SK-N-SH (cell line): ENCODE measurements around the gene SLC1A7. TPM values are rescaled to one million over a fixed set of nuclear protein-coding genes. Genes with fewer than 3 reads are reported as not detected.
A peak's percentile ranks its signal among the peaks of the same experiment; 100 is the strongest.

Source experiments
- CTCF ChIA-PET: fragments of 300-600, 350-600 bp; formaldehyde crosslinking; extraction: SDS; loops from one replicate; lab custom pipeline; 2021; lab: Yijun Ruan, JAX
- POLR2A ChIA-PET: fragments of 350-600 bp; sonication (Branson Sonifier 250); formaldehyde crosslinking; extraction: SDS; loops from one replicate; lab custom pipeline; 2020; ENCODE audit warnings: antibody characterized with exemption, inconsistent platforms; lab: Yijun Ruan, JAX
- DNase-seq: peaks from one replicate; pipeline ENCODE4 v3.0.0; 2012
- H2AFZ ChIP-seq: fragments of 200-600 bp; sonication (generic); 2 replicates; pipeline ENCODE4 v1.8.1; 2016; ENCODE audit warnings: antibody characterized with exemption, mild to moderate bottlenecking, low read depth
- H3F3A ChIP-seq: fragments of 200-600 bp; sonication (generic); replicated peaks from 2 replicates; pipeline ENCODE3; 2016; ENCODE audit warnings: antibody characterized with exemption, mild to moderate bottlenecking; ENCODE audit not compliant: insufficient read depth
- H3K27ac ChIP-seq, 2 experiments: fragments of 200-500 bp in 1 of 2; fragments of 200-600 bp in 1 of 2; sonication (Bioruptor generic) in 1 of 2; sonication (generic), shearing (Covaris generic) in 1 of 2; 2 replicates each; pipeline versions ENCODE4 v1.5.1 to v1.6.1; 2014 to 2016; ENCODE audit warnings: low read depth in 2 of 2, inconsistent platforms in 1 of 2, low read length in 1 of 2, mild to moderate bottlenecking in 1 of 2, mixed read lengths in 1 of 2
- H3K27me3 ChIP-seq: fragments of 200-600 bp; sonication (generic), shearing (Covaris generic); 2 replicates; pipeline ENCODE4 v1.6.1; 2016; ENCODE audit warnings: mixed run types; ENCODE audit not compliant: insufficient read depth
- H3K36me3 ChIP-seq, 2 experiments: fragments of 200-500 bp in 1 of 2; fragments of 200-600 bp in 1 of 2; sonication (Bioruptor generic) in 1 of 2; sonication (generic) in 1 of 2; replicated peaks in 1 of 2; 2 replicates each; pipeline versions ENCODE3 to v1.5.1; 2014 to 2016; ENCODE audit warnings: low read length in 1 of 2, mild to moderate bottlenecking in 1 of 2; ENCODE audit not compliant: insufficient read depth in 2 of 2, control insufficient read depth in 1 of 2
- H3K4me1 ChIP-seq, 2 experiments: fragments of 200-500 bp in 1 of 2; fragments of 200-600 bp in 1 of 2; sonication (Bioruptor generic) in 1 of 2; sonication (generic), shearing (Covaris generic) in 1 of 2; 2 replicates each; pipeline versions ENCODE4 v1.5.1 to v1.6.1; 2014 to 2016; ENCODE audit warnings: low read depth in 1 of 2, low read length in 1 of 2, mixed run types in 1 of 2; ENCODE audit not compliant: insufficient read depth in 2 of 2, control insufficient read depth in 1 of 2
- H3K4me2 ChIP-seq: fragments of 200-600 bp; sonication (generic), shearing (Covaris generic); 2 replicates; pipeline ENCODE4 v1.6.1; 2017; ENCODE audit warnings: mixed run types
- H3K4me3 ChIP-seq, 2 experiments: fragments of 200-500 bp in 1 of 2; fragments of 200-600 bp in 1 of 2; sonication (Bioruptor generic) in 1 of 2; sonication (generic), shearing (Covaris generic) in 1 of 2; 2 replicates each; pipeline versions ENCODE4 v1.5.1 to v1.8.1; 2014 to 2016; ENCODE audit warnings: low read depth in 2 of 2, inconsistent platforms in 1 of 2, low read length in 1 of 2, mild to moderate bottlenecking in 1 of 2, mixed read lengths in 1 of 2, moderate library complexity in 1 of 2
- H3K79me2 ChIP-seq: fragments of 200-600 bp; sonication (generic); 2 replicates; pipeline ENCODE4 v1.8.1; 2017; ENCODE audit warnings: mild to moderate bottlenecking; ENCODE audit not compliant: insufficient read depth
- H3K9ac ChIP-seq: fragments of 200-600 bp; sonication (generic); 2 replicates; pipeline ENCODE4 v1.6.1; 2017; ENCODE audit warnings: mixed run types
- H3K9me2 ChIP-seq: fragments of 200-600 bp; sonication (generic); 2 replicates; pipeline ENCODE4 v1.6.1; 2017; ENCODE audit warnings: mixed run types
- H3K9me3 ChIP-seq: fragments of 200-600 bp; sonication (generic); 2 replicates; pipeline ENCODE4 v1.6.1; 2017; ENCODE audit warnings: mixed run types, mild to moderate bottlenecking, moderate library complexity
- H4K20me1 ChIP-seq: fragments of 200-600 bp; sonication (generic); 2 replicates; pipeline ENCODE4 v1.6.1; 2017; ENCODE audit warnings: mild to moderate bottlenecking, mixed run types; ENCODE audit not compliant: insufficient read depth
- CHD2 ChIP-seq: fragments of 150-350 bp; IDR thresholded peaks from 2 replicates; pipeline ENCODE4 v1.6.1; 2018; ENCODE audit warnings: low read length; ENCODE audit not compliant: partially characterized antibody
- CTCF ChIP-seq: fragments of 200-600 bp; sonication (generic); IDR thresholded peaks from 2 replicates; pipeline ENCODE4 v1.6.1; 2017; ENCODE audit warnings: antibody characterized with exemption, mild to moderate bottlenecking, moderate library complexity
- ELF1 ChIP-seq: IDR thresholded peaks from 2 replicates; pipeline ENCODE4 v1.4.0; 2012
- EP300 ChIP-seq, 2 experiments: IDR thresholded peaks; 2 replicates each; pipeline versions ENCODE4 v1.4.0 to v1.6.1; 2012; ENCODE audit warnings: borderline replicate concordance in 1 of 2, low read depth in 1 of 2, low read length in 1 of 2
- EZH2phosphoT487 ChIP-seq: fragments of 200-600 bp; sonication (generic); IDR thresholded peaks from 2 replicates; pipeline ENCODE4 v1.6.1; 2017; ENCODE audit warnings: low read depth, mixed run types, mild to moderate bottlenecking, antibody characterized with exemption, moderate library complexity, borderline replicate concordance
- FOXJ3 ChIP-seq: sonication (generic); formaldehyde crosslinking; IDR thresholded peaks from 2 replicates; pipeline ENCODE4 v1.5.1; 2020; ENCODE audit warnings: mild to moderate bottlenecking, missing genetic modification reagents
- FOXM1 ChIP-seq: IDR thresholded peaks from 2 replicates; pipeline ENCODE4 v1.4.0; 2012; ENCODE audit warnings: low read depth, mild to moderate bottlenecking
- IRF3 ChIP-seq: fragments of 150-350 bp; IDR thresholded peaks from 2 replicates; pipeline ENCODE4 v1.6.1; 2016; ENCODE audit warnings: mild to moderate bottlenecking, low read depth, low read length
- MEF2A ChIP-seq: IDR thresholded peaks from 2 replicates; pipeline ENCODE4 v1.4.0; 2012; ENCODE audit warnings: low read depth, borderline replicate concordance
- NRF1 ChIP-seq: IDR thresholded peaks from 2 replicates; pipeline ENCODE4 v1.6.1; 2012; ENCODE audit warnings: low read depth, mild to moderate bottlenecking, low read length
- RAD21 ChIP-seq: IDR thresholded peaks from 2 replicates; pipeline ENCODE4 v1.6.1; 2012; ENCODE audit warnings: mild to moderate bottlenecking, low read length
- SMC3 ChIP-seq: IDR thresholded peaks from 2 replicates; pipeline ENCODE4 v1.6.1; 2012; ENCODE audit warnings: low read depth, low read length, improper control_type of control experiment
- TEAD4 ChIP-seq: IDR thresholded peaks from 2 replicates; pipeline ENCODE4 v1.4.0; 2012; ENCODE audit warnings: mild to moderate bottlenecking, borderline replicate concordance; ENCODE audit not compliant: insufficient read depth
- USF2 ChIP-seq: fragments of 150-350 bp; IDR thresholded peaks from 2 replicates; pipeline ENCODE4 v1.6.1; 2017; ENCODE audit warnings: antibody characterized with exemption, low read length, low read depth, borderline replicate concordance
- WGBS: methylation state at CpG from one replicate; pipeline ENCODE4 v1.1.6; 2017; ENCODE audit warnings: low lambda C conversion rate; 5-methylcytosine and 5-hydroxymethylcytosine counted together
- polyA plus RNA-seq, 3 experiments: library from polyadenylated mRNA; depleted of rRNA; stranded (reverse); fragments of >200 nt; gene quantifications; 2 replicates each; pipeline ENCODE4 v1.2.3, GENCODE V29; 2012
- TF ChIP-seq, protein P1 (sequence below): IDR thresholded peaks from 2 replicates; pipeline ENCODE4 v1.4.0; 2012; ENCODE audit warnings: low read depth
- TF ChIP-seq, protein P2 (sequence below): IDR thresholded peaks from 2 replicates; pipeline ENCODE4; 2012
- TF ChIP-seq, protein P3 (sequence below): IDR thresholded peaks from 2 replicates; pipeline ENCODE4 v1.4.0; 2012; ENCODE audit warnings: low read depth, borderline replicate concordance

SLC1A7 gene
- polyA plus RNA-seq, 1 of the 3 experiments (the other 2 are of a cell fraction): not detected

- WGBS: 76% methylated on average over 5 of the region's 9 CpGs
- peaks cover 5 to 39% of the 10 kb centered on the region in 2 experiments; a peak in 3 of 4 replicates for H3K4me1 ChIP-seq
- H3F3A ChIP-seq: no peaks in the 10 kb centered on the region
- H4K20me1 ChIP-seq: no peaks in the 10 kb centered on the region
- CTCF ChIA-PET: interaction anchor here (0.6 kb wide), 1 partner anchor 1049 kb away, joined by 3 read pairs; no protein-coding TSS in a partner anchor
- H3K27me3 ChIP-seq: no peaks in the 10 kb centered on the region
- peak; percentile 47 for DNase-seq
- H2AFZ ChIP-seq: peak overlapping the region; percentile 29; the same call in 1 of the 2 replicates
- no peaks in the 10 kb centered on the region for H3K9me2 ChIP-seq
- H3K4me3 ChIP-seq: no peak overlapping the region
- H3K27ac ChIP-seq: no peak overlapping the region
- H3K9me3 ChIP-seq: no peaks in the 10 kb centered on the region
- TF ChIP-seq CHD2: no peak
- no peak for TF ChIP-seq NRF1
- TF ChIP-seq, protein P1, sequence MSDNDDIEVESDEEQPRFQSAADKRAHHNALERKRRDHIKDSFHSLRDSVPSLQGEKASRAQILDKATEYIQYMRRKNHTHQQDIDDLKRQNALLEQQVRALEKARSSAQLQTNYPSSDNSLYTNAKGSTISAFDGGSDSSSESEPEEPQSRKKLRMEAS: no peak
- TF ChIP-seq, protein P2, sequence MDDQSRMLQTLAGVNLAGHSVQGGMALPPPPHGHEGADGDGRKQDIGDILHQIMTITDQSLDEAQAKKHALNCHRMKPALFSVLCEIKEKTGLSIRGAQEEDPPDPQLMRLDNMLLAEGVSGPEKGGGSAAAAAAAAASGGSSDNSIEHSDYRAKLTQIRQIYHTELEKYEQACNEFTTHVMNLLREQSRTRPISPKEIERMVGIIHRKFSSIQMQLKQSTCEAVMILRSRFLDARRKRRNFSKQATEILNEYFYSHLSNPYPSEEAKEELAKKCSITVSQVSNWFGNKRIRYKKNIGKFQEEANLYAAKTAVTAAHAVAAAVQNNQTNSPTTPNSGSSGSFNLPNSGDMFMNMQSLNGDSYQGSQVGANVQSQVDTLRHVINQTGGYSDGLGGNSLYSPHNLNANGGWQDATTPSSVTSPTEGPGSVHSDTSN: no peak
- no peak for TF ChIP-seq FOXJ3 (CRISPR knock-in tag)
- no peak for TF ChIP-seq EZH2phosphoT487
- TF ChIP-seq, protein P3, sequence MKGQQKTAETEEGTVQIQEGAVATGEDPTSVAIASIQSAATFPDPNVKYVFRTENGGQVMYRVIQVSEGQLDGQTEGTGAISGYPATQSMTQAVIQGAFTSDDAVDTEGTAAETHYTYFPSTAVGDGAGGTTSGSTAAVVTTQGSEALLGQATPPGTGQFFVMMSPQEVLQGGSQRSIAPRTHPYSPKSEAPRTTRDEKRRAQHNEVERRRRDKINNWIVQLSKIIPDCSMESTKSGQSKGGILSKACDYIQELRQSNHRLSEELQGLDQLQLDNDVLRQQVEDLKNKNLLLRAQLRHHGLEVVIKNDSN: no peak
- no peaks in the 10 kb centered on the region for H3K79me2 ChIP-seq
- no peak overlapping the region for H3K9ac ChIP-seq
- POLR2A ChIA-PET: no interaction called here
- no peak overlapping the region for H3K4me2 ChIP-seq
- H3K36me3 ChIP-seq: no peaks in the 10 kb centered on the region
Measured at GRCh38 chr1:53116307-53116810, 26.1 kb downstream of the SLC1A7 start.

DNA sequence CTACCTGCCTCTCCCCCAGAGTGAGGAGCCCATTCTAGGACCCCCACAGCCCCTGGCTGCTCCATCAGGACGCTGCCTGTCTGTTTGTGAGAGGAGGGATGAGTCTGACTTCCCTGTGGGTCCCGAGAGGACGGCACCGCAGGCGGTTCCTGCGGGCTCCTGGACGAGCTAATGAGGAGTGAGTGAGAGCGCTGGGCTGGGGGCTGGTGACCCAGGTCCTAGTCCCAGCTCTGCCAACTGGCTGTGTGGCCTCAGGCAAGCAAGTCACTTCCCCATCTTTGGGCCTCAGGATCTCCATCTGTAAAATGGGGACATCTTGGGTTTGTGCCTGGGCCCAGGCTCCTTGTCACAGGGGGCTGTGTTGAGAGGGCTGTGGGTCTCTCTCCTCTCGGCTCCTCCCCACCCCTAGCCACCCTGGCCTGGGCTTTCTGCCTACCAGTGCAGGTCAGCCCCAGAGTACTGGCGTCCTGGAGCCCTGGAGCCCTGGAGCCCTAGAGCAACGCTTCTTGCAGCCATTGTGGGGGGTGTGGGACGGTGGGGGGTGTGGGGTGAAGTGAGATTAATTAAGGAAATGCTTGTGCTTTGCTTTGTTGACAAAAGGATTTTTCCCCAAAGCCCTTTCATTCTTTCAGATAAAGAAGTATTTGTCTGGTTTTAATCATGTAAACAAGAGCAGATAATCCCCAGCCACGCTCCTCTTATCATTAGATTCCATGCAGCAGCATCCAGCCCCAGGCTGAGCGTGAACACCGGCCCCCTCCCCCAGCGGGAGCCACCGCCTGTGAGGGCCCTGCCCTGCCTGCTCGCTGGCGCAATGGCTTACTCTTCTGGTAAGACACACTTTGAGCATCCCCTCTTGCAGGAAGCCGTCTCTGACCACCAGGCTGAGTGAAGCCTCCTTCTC is 26.8 kb downstream of the SLC1A7 start:
- H2AFZ ChIP-seq: peak overlapping the region; percentile 29; the same call in 1 of the 2 replicates
- no peaks in the 10 kb centered on the region for H3K9me2 ChIP-seq
- H4K20me1 ChIP-seq: no peaks in the 10 kb centered on the region
- 47% methylated on average over 13 of the region's 20 CpGs for WGBS
- ChIA-PET CTCF (interaction anchor here (0.6 to 1.8 kb wide), 6 partner anchors 9 to 1048 kb away, joined by 3 to 7 read pairs (median 4); no protein-coding TSS in a partner anchor), POLR2A (no interaction called here)
- peak; percentile 95 for DNase-seq
- H3K9me3 ChIP-seq: no peaks in the 10 kb centered on the region
- H3K79me2 ChIP-seq: no peaks in the 10 kb centered on the region
- no peaks in the 10 kb centered on the region for H3K27me3 ChIP-seq
- H3F3A ChIP-seq: no peaks in the 10 kb centered on the region
- no peak overlapping the region for H3K9ac ChIP-seq
- H3K4me3 ChIP-seq: no peak overlapping the region
- H3K27ac ChIP-seq: no peak overlapping the region
- H3K4me2 ChIP-seq: no peak overlapping the region
- H3K4me1 ChIP-seq: peaks cover 10 to 33% of the 10 kb centered on the region in 2 experiments; a peak in 3 of 4 replicates
- no peaks in the 10 kb centered on the region for H3K36me3 ChIP-seq
- TF ChIP-seq FOXJ3 (CRISPR knock-in tag) (peak; percentile 94), TEAD4 (no peak), FOXM1 (no peak), MEF2A (no peak), RAD21 (peak; percentile 43), SMC3 (no peak), EP300 (IDR thresholded peaks at IDR 0.05; ENCODE audit: borderline replicate concordance in 1 of 2, low read depth in 1 of 2, low read length in 1 of 2) (peak in 1 of 2 experiments; percentile 93; a peak in 2 of 4 replicates), CTCF (no peak), IRF3 (no peak), USF2 (no peak), EZH2phosphoT487 (no peak), ELF1 (no peak)
- TF ChIP-seq, protein P3: no peak
